GM23338 (cell line): ENCODE measurements around the gene DGKG. TPM values are rescaled to one million over a fixed set of nuclear protein-coding genes. Genes with fewer than 3 reads are reported as not detected.

Experiments used
- ATAC-seq: fragments of 200-7000 bp; cut with Tn5 transposase; 3 replicates; pipeline ENCODE4 v1.9.1; 2020
- DNase-seq: peaks from one replicate; pipeline ENCODE4 v3.0.0-alpha.2; 2015; ENCODE audit warnings: low spot score
- H2AFZ ChIP-seq: fragments of 200-600 bp; sonication (generic); 2 replicates; pipeline ENCODE4 v1.8.0; 2016; ENCODE audit warnings: antibody characterized with exemption, mild to moderate bottlenecking, moderate library complexity
- H3F3A ChIP-seq: fragments of 200-600 bp; sonication (generic); replicated peaks from 2 replicates; pipeline ENCODE4 v1.8.0; 2017; ENCODE audit warnings: antibody characterized with exemption, mixed run types, low read depth
- H3K27ac ChIP-seq: fragments of 200-600 bp; sonication (generic); 2 replicates; pipeline ENCODE4 v1.6.1; 2016; ENCODE audit warnings: low read depth
- H3K27me3 ChIP-seq: fragments of 200-600 bp; sonication (generic); 2 replicates; pipeline ENCODE4 v1.8.0; 2016; ENCODE audit warnings: mild to moderate bottlenecking, mixed run types, moderate library complexity; ENCODE audit not compliant: insufficient read depth
- H3K36me3 ChIP-seq: fragments of 200-600 bp; sonication (generic); 2 replicates; pipeline ENCODE4 v1.8.0; 2016; ENCODE audit warnings: mild to moderate bottlenecking; ENCODE audit not compliant: insufficient read depth
- H3K4me1 ChIP-seq: fragments of 200-600 bp; sonication (generic); 2 replicates; pipeline ENCODE4 v1.8.0; 2016; ENCODE audit warnings: mild to moderate bottlenecking, moderate library complexity; ENCODE audit not compliant: insufficient read depth
- H3K4me2 ChIP-seq: fragments of 200-600 bp; sonication (generic); 2 replicates; pipeline ENCODE4 v1.7.1; 2017; ENCODE audit warnings: mixed run types
- H3K4me3 ChIP-seq: fragments of 200-600 bp; sonication (generic); 2 replicates; pipeline ENCODE4 v1.6.1; 2016; ENCODE audit warnings: mixed run types
- H3K79me2 ChIP-seq: fragments of 200-600 bp; sonication (generic); replicated peaks from 2 replicates; pipeline ENCODE4 v1.8.0; 2017; ENCODE audit warnings: mild to moderate bottlenecking; ENCODE audit not compliant: insufficient read depth
- H3K9me2 ChIP-seq: fragments of 200-600 bp; sonication (generic); 2 replicates; pipeline ENCODE4 v1.8.0; 2017; ENCODE audit not compliant: insufficient read depth
- H4K20me1 ChIP-seq: fragments of 200-600 bp; sonication (generic); replicated peaks from 2 replicates; pipeline ENCODE4 v1.8.0; 2017; ENCODE audit warnings: mild to moderate bottlenecking; ENCODE audit not compliant: insufficient read depth
- H3K27ac Mint-ChIP-seq: 2 replicates; pipeline ENCODE4 v1.8.0; 2020; ENCODE audit warnings: inconsistent platforms, mild to moderate bottlenecking, moderate library complexity, mixed read lengths
- H3K27me3 Mint-ChIP-seq: 3 replicates; pipeline ENCODE4 v1.8.0; 2022; ENCODE audit warnings: low read depth, mild to moderate bottlenecking, moderate library complexity, mixed read lengths, inconsistent platforms; ENCODE audit not compliant: insufficient read depth, poor library complexity
- H3K36me3 Mint-ChIP-seq: 3 replicates; pipeline ENCODE4 v1.8.0; 2021; ENCODE audit warnings: low read depth, mild to moderate bottlenecking, inconsistent platforms, moderate library complexity, mixed read lengths
- H3K4me1 Mint-ChIP-seq: 3 replicates; pipeline ENCODE4 v1.8.0; 2020; ENCODE audit warnings: mild to moderate bottlenecking, inconsistent platforms, mixed read lengths
- H3K4me3 Mint-ChIP-seq: 3 replicates; pipeline ENCODE4 v1.8.0; 2021; ENCODE audit warnings: moderate library complexity, mild to moderate bottlenecking, inconsistent platforms, mixed read lengths
- H3K9me3 Mint-ChIP-seq: 3 replicates; pipeline ENCODE4 v1.8.0; 2020; ENCODE audit warnings: moderate library complexity, mild to moderate bottlenecking, inconsistent platforms, mixed read lengths
- CREB1 ChIP-seq: fragments of 250-450 bp; sonication (Bioruptor Pico); IDR thresholded peaks from 2 replicates; pipeline ENCODE4 v1.5.0; 2020; ENCODE audit warnings: low read depth, mild to moderate bottlenecking, moderate library complexity
- EZH2 ChIP-seq: fragments of 200-600 bp; sonication (generic); IDR thresholded peaks from one replicate; pipeline ENCODE4 v1.8.0; 2017; ENCODE audit warnings: antibody characterized with exemption, mild to moderate bottlenecking, low read depth; ENCODE audit not compliant: unreplicated experiment
- EZH2phosphoT487 ChIP-seq: fragments of 200-600 bp; sonication (generic); IDR thresholded peaks from one replicate; pipeline ENCODE4 v1.8.1; 2018; ENCODE audit warnings: antibody characterized with exemption; ENCODE audit not compliant: unreplicated experiment
- JUNB ChIP-seq: IDR thresholded peaks from one replicate; pipeline ENCODE4 v1.6.1; 2016; ENCODE audit warnings: antibody characterized with exemption; ENCODE audit not compliant: unreplicated experiment
- NANOG ChIP-seq: IDR thresholded peaks from 2 replicates; pipeline ENCODE4 v1.6.1; 2016; ENCODE audit warnings: antibody characterized with exemption, borderline replicate concordance
- POLR2AphosphoS5 ChIP-seq: IDR thresholded peaks from 2 replicates; pipeline ENCODE4 v1.6.1; 2016; ENCODE audit warnings: antibody characterized with exemption, low read depth
- STAT1 ChIP-seq: IDR thresholded peaks from one replicate; pipeline ENCODE4 v1.6.1; 2016; ENCODE audit warnings: antibody characterized with exemption; ENCODE audit not compliant: unreplicated experiment
- ZNF114 ChIP-seq: fragments of 250-450 bp; sonication (Bioruptor Pico); IDR thresholded peaks from 2 replicates; pipeline ENCODE4 v1.5.0; 2020; ENCODE audit warnings: mild to moderate bottlenecking, moderate library complexity
- ZNF331 ChIP-seq: fragments of 250-450 bp; sonication (Bioruptor Pico); IDR thresholded peaks from 2 replicates; pipeline ENCODE4 v1.5.0; 2020; ENCODE audit warnings: low read depth, mild to moderate bottlenecking, moderate library complexity
- ZNF462 ChIP-seq: fragments of 250-450 bp; sonication (Bioruptor Pico); IDR thresholded peaks from 2 replicates; pipeline ENCODE4 v1.5.0; 2020; ENCODE audit warnings: mild to moderate bottlenecking, moderate library complexity
- polyA plus RNA-seq: library from polyadenylated mRNA; unstranded; fragments of >200 nt; fragmentation: Nextera tagmentation; extraction: Ambion mirVana; gene quantifications from 2 replicates; pipeline ENCODE4 v1.2.1, GENCODE V29; 2016
- total RNA-seq: library from RNA; depleted of rRNA; stranded (reverse); fragments of >200 nt; shearing (Covaris generic); gene quantifications from 2 replicates; pipeline ENCODE4 v1.2.3, GENCODE V29; 2014
- TF ChIP-seq, protein P1 (sequence below): IDR thresholded peaks from 2 replicates; pipeline ENCODE4 v1.6.1; 2016; ENCODE audit warnings: antibody characterized with exemption
- TF ChIP-seq, protein P2 (sequence below), 2 experiments: fragments of 200-600 bp in 1 of 2; sonication (generic) in 1 of 2; conservative IDR thresholded peaks; 2 replicates each; pipeline versions ENCODE4 v1.5.1 to v1.6.1; 2016 to 2017; ENCODE audit warnings: antibody characterized with exemption in 2 of 2, low read depth in 2 of 2, mild to moderate bottlenecking in 2 of 2, moderate library complexity in 1 of 2
- TF ChIP-seq, protein P3 (sequence below): IDR thresholded peaks from one replicate; pipeline ENCODE4 v1.6.1; 2018; ENCODE audit warnings: antibody characterized with exemption; ENCODE audit not compliant: unreplicated experiment

DGKG gene
- total and polyA plus RNA-seq, 2 experiments from 2014 or later = 0.14 to 0.31 TPM

DNA sequence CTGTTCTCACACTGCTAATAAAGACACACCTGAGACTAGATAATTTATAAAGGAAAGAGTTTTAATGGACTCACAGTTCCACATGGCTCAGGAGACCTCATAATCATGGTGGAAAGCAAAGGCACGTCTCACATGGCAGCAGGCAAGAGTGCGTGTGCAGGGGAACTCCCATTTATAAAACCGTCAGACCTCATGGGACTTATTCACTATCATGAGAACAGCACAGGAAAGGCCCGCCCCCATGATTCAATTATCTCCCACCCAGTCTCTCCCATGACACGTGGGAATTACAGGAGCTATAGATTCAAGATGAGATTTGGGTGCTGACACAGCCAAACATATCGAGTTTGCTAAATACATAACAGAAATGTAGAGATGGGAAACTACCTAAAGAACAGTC is 39.5 kb upstream of the DGKG start (continued):
- no peak for TF ChIP-seq EZH2phosphoT487
- TF ChIP-seq EZH2 = no peak
- no peak for TF ChIP-seq CREB1
- TF ChIP-seq NANOG = no peak
- no peak for TF ChIP-seq POLR2AphosphoS5
- TF ChIP-seq STAT1 = no peak

DNA sequence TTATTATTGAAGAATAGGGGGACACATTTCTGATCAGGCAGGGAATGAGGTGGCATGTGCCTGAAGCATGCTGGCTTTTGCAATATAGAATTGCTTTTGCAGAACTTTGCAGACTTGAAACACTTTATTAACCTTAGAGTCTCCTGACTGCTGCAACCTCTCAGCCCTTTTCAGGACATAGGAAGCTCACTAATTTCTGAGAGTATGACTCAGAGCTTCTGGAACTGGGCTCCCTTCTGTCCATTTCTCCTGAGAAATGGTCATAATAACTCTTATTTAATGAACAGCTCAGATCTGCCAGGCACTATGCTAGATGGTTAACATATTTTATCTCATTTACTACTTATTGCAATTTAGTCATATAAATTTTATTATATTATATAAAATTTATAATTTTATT is 38.6 kb upstream of the DGKG start:
- no peaks in the 10 kb centered on the region for H4K20me1 ChIP-seq
- no peak overlapping the region for H3K27ac ChIP-seq
- no peak overlapping the region for H3K4me2 ChIP-seq
- Mint-ChIP-seq H3K36me3 (no peaks in the 10 kb centered on the region), H3K27ac (no peak overlapping the region), H3K9me3 (no peaks in the 10 kb centered on the region), H3K27me3 (peaks cover 7% of the 10 kb centered on the region), H3K4me3 (no peak overlapping the region), H3K4me1 (no peaks in the 10 kb centered on the region)
- peaks cover 4% of the 10 kb centered on the region; the same call in 1 of the 2 replicates for H3K9me2 ChIP-seq
- ATAC-seq = no peak
- H3K27me3 ChIP-seq = no peaks in the 10 kb centered on the region
- H2AFZ ChIP-seq = no peak overlapping the region
- no peaks in the 10 kb centered on the region for H3F3A ChIP-seq
- no peak for DNase-seq
- H3K79me2 ChIP-seq = no peaks in the 10 kb centered on the region
- H3K36me3 ChIP-seq = no peaks in the 10 kb centered on the region
- TF ChIP-seq, protein P1, sequence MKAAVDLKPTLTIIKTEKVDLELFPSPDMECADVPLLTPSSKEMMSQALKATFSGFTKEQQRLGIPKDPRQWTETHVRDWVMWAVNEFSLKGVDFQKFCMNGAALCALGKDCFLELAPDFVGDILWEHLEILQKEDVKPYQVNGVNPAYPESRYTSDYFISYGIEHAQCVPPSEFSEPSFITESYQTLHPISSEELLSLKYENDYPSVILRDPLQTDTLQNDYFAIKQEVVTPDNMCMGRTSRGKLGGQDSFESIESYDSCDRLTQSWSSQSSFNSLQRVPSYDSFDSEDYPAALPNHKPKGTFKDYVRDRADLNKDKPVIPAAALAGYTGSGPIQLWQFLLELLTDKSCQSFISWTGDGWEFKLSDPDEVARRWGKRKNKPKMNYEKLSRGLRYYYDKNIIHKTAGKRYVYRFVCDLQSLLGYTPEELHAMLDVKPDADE = no peak
- TF ChIP-seq EZH2phosphoT487 (no peak), JUNB (no peak), ZNF462 (CRISPR knock-in tag) (no peak), ZNF331 (CRISPR knock-in tag) (no peak), STAT1 (no peak), CREB1 (no peak), ZNF114 (no peak), POLR2AphosphoS5 (no peak), EZH2 (no peak), NANOG (no peak)
- TF ChIP-seq, protein P2, sequence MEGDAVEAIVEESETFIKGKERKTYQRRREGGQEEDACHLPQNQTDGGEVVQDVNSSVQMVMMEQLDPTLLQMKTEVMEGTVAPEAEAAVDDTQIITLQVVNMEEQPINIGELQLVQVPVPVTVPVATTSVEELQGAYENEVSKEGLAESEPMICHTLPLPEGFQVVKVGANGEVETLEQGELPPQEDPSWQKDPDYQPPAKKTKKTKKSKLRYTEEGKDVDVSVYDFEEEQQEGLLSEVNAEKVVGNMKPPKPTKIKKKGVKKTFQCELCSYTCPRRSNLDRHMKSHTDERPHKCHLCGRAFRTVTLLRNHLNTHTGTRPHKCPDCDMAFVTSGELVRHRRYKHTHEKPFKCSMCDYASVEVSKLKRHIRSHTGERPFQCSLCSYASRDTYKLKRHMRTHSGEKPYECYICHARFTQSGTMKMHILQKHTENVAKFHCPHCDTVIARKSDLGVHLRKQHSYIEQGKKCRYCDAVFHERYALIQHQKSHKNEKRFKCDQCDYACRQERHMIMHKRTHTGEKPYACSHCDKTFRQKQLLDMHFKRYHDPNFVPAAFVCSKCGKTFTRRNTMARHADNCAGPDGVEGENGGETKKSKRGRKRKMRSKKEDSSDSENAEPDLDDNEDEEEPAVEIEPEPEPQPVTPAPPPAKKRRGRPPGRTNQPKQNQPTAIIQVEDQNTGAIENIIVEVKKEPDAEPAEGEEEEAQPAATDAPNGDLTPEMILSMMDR (conservative IDR thresholded peaks at IDR 0.05; ENCODE audit: low read depth in 2 of 2) = no peak
- TF ChIP-seq, protein P3, sequence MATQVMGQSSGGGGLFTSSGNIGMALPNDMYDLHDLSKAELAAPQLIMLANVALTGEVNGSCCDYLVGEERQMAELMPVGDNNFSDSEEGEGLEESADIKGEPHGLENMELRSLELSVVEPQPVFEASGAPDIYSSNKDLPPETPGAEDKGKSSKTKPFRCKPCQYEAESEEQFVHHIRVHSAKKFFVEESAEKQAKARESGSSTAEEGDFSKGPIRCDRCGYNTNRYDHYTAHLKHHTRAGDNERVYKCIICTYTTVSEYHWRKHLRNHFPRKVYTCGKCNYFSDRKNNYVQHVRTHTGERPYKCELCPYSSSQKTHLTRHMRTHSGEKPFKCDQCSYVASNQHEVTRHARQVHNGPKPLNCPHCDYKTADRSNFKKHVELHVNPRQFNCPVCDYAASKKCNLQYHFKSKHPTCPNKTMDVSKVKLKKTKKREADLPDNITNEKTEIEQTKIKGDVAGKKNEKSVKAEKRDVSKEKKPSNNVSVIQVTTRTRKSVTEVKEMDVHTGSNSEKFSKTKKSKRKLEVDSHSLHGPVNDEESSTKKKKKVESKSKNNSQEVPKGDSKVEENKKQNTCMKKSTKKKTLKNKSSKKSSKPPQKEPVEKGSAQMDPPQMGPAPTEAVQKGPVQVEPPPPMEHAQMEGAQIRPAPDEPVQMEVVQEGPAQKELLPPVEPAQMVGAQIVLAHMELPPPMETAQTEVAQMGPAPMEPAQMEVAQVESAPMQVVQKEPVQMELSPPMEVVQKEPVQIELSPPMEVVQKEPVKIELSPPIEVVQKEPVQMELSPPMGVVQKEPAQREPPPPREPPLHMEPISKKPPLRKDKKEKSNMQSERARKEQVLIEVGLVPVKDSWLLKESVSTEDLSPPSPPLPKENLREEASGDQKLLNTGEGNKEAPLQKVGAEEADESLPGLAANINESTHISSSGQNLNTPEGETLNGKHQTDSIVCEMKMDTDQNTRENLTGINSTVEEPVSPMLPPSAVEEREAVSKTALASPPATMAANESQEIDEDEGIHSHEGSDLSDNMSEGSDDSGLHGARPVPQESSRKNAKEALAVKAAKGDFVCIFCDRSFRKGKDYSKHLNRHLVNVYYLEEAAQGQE = no peak
- H3K4me1 ChIP-seq = no peaks in the 10 kb centered on the region
- no peak overlapping the region for H3K4me3 ChIP-seq
